K562 (cell line): Measurements from ENCODE around the gene TP53BP2. TPM values are rescaled to one million over a fixed set of nuclear protein-coding genes. Genes with fewer than 3 reads are reported as not detected.

Source experiments
- ATAC-seq: fragments of 200-7000 bp; cut with Tn5 transposase; 3 replicates; pipeline ENCODE4 v1.9.1; 2020; ENCODE audit warnings: moderate library complexity
- BruUV-seq: library from RNA; stranded (reverse); fragments of 400-500 nt; replicated peaks from 2 replicates; lab custom pipeline; 2021; lab: Mats Ljungman, UMichigan
- CTCF ChIA-PET: fragments of 300-600 bp; formaldehyde crosslinking; extraction: SDS; loops from one replicate; lab custom pipeline; 2021; ENCODE audit warnings: low intra/inter-chr PET ratio; lab: Yijun Ruan, JAX
- POLR2A ChIA-PET: fragments of 300-600, 350-650 bp; sonication (Branson Sonifier 250); formaldehyde crosslinking; extraction: SDS; loops from one replicate; lab custom pipeline; 2021; ENCODE audit warnings: antibody characterized with exemption, inconsistent platforms; lab: Yijun Ruan, JAX
- DNase-seq, 4 experiments: peaks; one replicate each; pipeline versions ENCODE4 v3.0.0 to v3.0.0-alpha.2; 2011 to 2018; ENCODE audit warnings: low spot score in 3 of 4, mixed read lengths in 3 of 4; ENCODE audit errors: extremely low read depth in 1 of 4
- FAIRE-seq: peaks from 2 replicates; lab custom pipeline; 2011; peaks lifted over from hg19 to GRCh38; lab: Jason Lieb, UNC
- H2AFZ ChIP-seq: 2 replicates; pipeline ENCODE4 v1.6.0; 2011; ENCODE audit warnings: low read depth, low read length, control low read depth, inconsistent platforms
- H3K27ac ChIP-seq: fragments of 200-600 bp; 3 replicates; pipeline ENCODE4 v1.8.0; 2011; ENCODE audit warnings: low read depth, mild to moderate bottlenecking, control low read depth, inconsistent platforms, low read length, moderate library complexity, mixed read lengths; ENCODE audit errors: extremely low read depth
- H3K27me3 ChIP-seq, 2 experiments: fragments of 300-600 bp in 1 of 2; 2 replicates in 1 of 2; 3 replicates in 1 of 2; pipeline versions ENCODE4 v1.6.0 to v1.8.0; 2011; ENCODE audit warnings: inconsistent platforms in 2 of 2, low read length in 2 of 2, mild to moderate bottlenecking in 1 of 2, mixed read lengths in 1 of 2, moderate library complexity in 1 of 2; ENCODE audit not compliant: control insufficient read depth in 2 of 2, insufficient read depth in 2 of 2
- H3K36me3 ChIP-seq: fragments of 300-600 bp; 3 replicates; pipeline ENCODE4 v1.8.0; 2011; ENCODE audit warnings: mild to moderate bottlenecking, low read length, inconsistent platforms; ENCODE audit not compliant: control insufficient read depth, insufficient read depth
- H3K4me1 ChIP-seq, 2 experiments: fragments of 200-600 bp in 1 of 2; replicated peaks in 1 of 2; 2 replicates in 1 of 2; 3 replicates in 1 of 2; pipeline versions ENCODE4 v1.5.1 to v1.8.0; 2011; ENCODE audit warnings: inconsistent platforms in 2 of 2, low read length in 2 of 2, mild to moderate bottlenecking in 1 of 2, mixed read lengths in 1 of 2, moderate library complexity in 1 of 2; ENCODE audit not compliant: control insufficient read depth in 2 of 2, insufficient read depth in 2 of 2
- H3K4me2 ChIP-seq: 2 replicates; pipeline ENCODE4 v1.6.1; 2011; ENCODE audit warnings: low read length, control low read depth, inconsistent platforms, mixed read lengths; ENCODE audit not compliant: insufficient read depth
- H3K4me3 ChIP-seq: fragments of 200-600 bp; sonication (generic), shearing (Covaris generic); 2 replicates; pipeline ENCODE4 v1.5.1; 2016; ENCODE audit warnings: control low read depth, inconsistent platforms
- H3K79me2 ChIP-seq: fragments of 200-600 bp; 3 replicates; pipeline ENCODE4 v1.8.0; 2011; ENCODE audit warnings: low read length, inconsistent platforms; ENCODE audit not compliant: control insufficient read depth, insufficient read depth
- H3K9ac ChIP-seq, 2 experiments: 2 replicates each; pipeline versions ENCODE4 v1.6.0 to v1.6.1; 2011; ENCODE audit warnings: low read depth in 2 of 2, low read length in 2 of 2, control low read depth in 1 of 2, inconsistent platforms in 1 of 2, mild to moderate bottlenecking in 1 of 2, mixed read lengths in 1 of 2; ENCODE audit not compliant: insufficient read depth in 1 of 2
- H3K9me1 ChIP-seq: one replicate; pipeline ENCODE4 v1.6.0; 2011; ENCODE audit warnings: inconsistent platforms, mild to moderate bottlenecking, low read length, moderate library complexity; ENCODE audit not compliant: control insufficient read depth, insufficient read depth
- H3K9me3 ChIP-seq: replicated peaks from 2 replicates; pipeline ENCODE4 v1.5.1; 2011; ENCODE audit warnings: low read depth, low read length, inconsistent platforms; ENCODE audit not compliant: control insufficient read depth, insufficient read depth
- H4K20me1 ChIP-seq: replicated peaks from 2 replicates; pipeline ENCODE4 v1.6.1; 2011; ENCODE audit warnings: low read length, inconsistent platforms, mixed read lengths; ENCODE audit not compliant: control insufficient read depth, insufficient read depth
- DIDO1 ChIP-seq: fragments of 450-650 bp; IDR thresholded peaks from 2 replicates; pipeline ENCODE4 v1.6.1; 2016; ENCODE audit warnings: low read depth, missing biosample characterization, missing genetic modification characterization
- FOXK2 ChIP-seq, 2 experiments: fragments of 450-650 bp; IDR thresholded peaks in 1 of 2; conservative IDR thresholded peaks in 1 of 2; 2 replicates each; pipeline ENCODE4 v1.6.1; 2016; ENCODE audit warnings: low read depth in 2 of 2, mild to moderate bottlenecking in 1 of 2
- GATA2 ChIP-seq: sonication (generic); formaldehyde crosslinking; IDR thresholded peaks from 2 replicates; pipeline ENCODE4 v1.4.0; 2020; ENCODE audit warnings: mild to moderate bottlenecking, missing genetic modification reagents
- RCOR1 ChIP-seq, 2 experiments: IDR thresholded peaks; 2 replicates each; pipeline ENCODE4 v1.6.1; 2012; ENCODE audit warnings: low read depth in 2 of 2, low read length in 2 of 2, borderline replicate concordance in 1 of 2, improper control_type of control experiment in 1 of 2
- SPI1 ChIP-seq: IDR thresholded peaks from 2 replicates; pipeline ENCODE4 v1.6.1; 2011; ENCODE audit warnings: low read depth, low read length, control low read depth, borderline replicate concordance
- TRIM24 ChIP-seq, 2 experiments: fragments of 450-650 bp; IDR thresholded peaks; 2 replicates each; pipeline ENCODE4 v1.6.1; 2016
- TRIM28 ChIP-seq: fragments of 450-650 bp; IDR thresholded peaks from 2 replicates; pipeline ENCODE4 v1.6.1; 2017
- ZNF316 ChIP-seq: fragments of 450-650 bp; IDR thresholded peaks from 2 replicates; pipeline ENCODE4 v1.6.1; 2016
- ZNF830 ChIP-seq: fragments of 250-450 bp; sonication (Bioruptor Pico); IDR thresholded peaks from 2 replicates; pipeline ENCODE4 v1.5.0; 2021; ENCODE audit warnings: mild to moderate bottlenecking
- WGBS: fragments of 100-300 bp; shearing (Covaris generic); methylation state at CpG from one replicate; pipeline ENCODE4 v1.1.6; 2016; ENCODE audit warnings: low coverage, mixed read lengths; ENCODE audit not compliant: insufficient coverage; ENCODE audit errors: missing lambda C conversion rate; 5-methylcytosine and 5-hydroxymethylcytosine counted together
- in situ Hi-C: fragments of 300-500 bp; cut with MboI; formaldehyde crosslinking; loops from 4 replicates; pipeline ENCODE4 v1.15.0; 2018; ENCODE audit warnings: inconsistent platforms, mixed read lengths
- intact Hi-C: fragments of 100-400 bp; cut with micrococcal nuclease; formaldehyde crosslinking; loops from 2 replicates; pipeline ENCODE4 v1.14.2; 2022
- polyA plus RNA-seq, 8 experiments: library from polyadenylated mRNA; depleted of rRNA in 4 of 8; stranded (reverse) in 5 of 8; unstranded in 3 of 8; fragments of >200 nt; fragmentation: Nextera tagmentation in 2 of 8; fragmentation: Illumina TruSeq in 1 of 8; extraction: Ambion mirVana in 2 of 8; extraction: Trizol in 1 of 8; gene quantifications; 2 replicates each; pipeline versions ENCODE4 v1.2.1 to v1.2.3, GENCODE V29; 2011 to 2014; ENCODE audit warnings: inconsistent platforms in 1 of 8, missing spikeins in 1 of 8
- total RNA-seq, 7 experiments: library from RNA; depleted of rRNA in 6 of 7; stranded (reverse); fragments of >200 nt in 6 of 7; fragmentation: Illumina TruSeq in 2 of 7; extraction: Trizol in 2 of 7; gene quantifications; 2 replicates each; pipeline versions ENCODE4 v1.2.1 to v1.2.3, GENCODE V29; 2011 to 2021; ENCODE audit warnings: low replicate concordance in 1 of 7
- TF ChIP-seq, protein P1 (sequence below): fragments of 250-450 bp; sonication (Bioruptor Pico); IDR thresholded peaks from 2 replicates; pipeline ENCODE4 v1.8.0; 2022; ENCODE audit warnings: inconsistent platforms, mild to moderate bottlenecking, moderate library complexity, borderline replicate concordance
- TF ChIP-seq, protein P2 (sequence below): fragments of 250-450 bp; sonication (Bioruptor Pico); IDR thresholded peaks from 2 replicates; pipeline ENCODE4 v1.5.0; 2021

Gene TP53BP2
- total and polyA plus RNA-seq, 9 of the 15 experiments (the other 6 are each of a cell fraction or from before 2014, with no cell fraction given): 17.0 to 69.6 (median 40.1) TPM

DNA sequence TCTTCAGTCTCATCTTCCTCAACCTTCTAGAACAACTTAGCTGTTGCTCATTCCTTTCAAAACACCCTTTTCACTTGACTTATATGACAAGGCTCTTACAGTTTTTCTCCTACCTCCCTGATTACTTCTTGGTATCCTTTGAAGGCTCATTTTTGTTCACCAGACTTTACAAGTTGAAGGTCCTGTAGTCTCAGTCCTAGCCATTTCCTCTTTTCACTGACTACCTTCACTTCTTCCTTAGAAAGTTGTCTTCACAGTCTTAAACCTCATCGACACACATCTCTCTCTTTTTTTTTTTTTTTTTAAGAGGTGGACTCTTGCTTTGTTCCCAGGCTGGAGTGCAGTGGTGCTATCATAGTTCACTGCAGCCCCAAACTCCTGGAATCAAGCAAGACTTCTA lies 6.6 kb upstream of the TP53BP2 start:
- WGBS: 0% methylated on average over 1 of the region's 1 CpG

DNA sequence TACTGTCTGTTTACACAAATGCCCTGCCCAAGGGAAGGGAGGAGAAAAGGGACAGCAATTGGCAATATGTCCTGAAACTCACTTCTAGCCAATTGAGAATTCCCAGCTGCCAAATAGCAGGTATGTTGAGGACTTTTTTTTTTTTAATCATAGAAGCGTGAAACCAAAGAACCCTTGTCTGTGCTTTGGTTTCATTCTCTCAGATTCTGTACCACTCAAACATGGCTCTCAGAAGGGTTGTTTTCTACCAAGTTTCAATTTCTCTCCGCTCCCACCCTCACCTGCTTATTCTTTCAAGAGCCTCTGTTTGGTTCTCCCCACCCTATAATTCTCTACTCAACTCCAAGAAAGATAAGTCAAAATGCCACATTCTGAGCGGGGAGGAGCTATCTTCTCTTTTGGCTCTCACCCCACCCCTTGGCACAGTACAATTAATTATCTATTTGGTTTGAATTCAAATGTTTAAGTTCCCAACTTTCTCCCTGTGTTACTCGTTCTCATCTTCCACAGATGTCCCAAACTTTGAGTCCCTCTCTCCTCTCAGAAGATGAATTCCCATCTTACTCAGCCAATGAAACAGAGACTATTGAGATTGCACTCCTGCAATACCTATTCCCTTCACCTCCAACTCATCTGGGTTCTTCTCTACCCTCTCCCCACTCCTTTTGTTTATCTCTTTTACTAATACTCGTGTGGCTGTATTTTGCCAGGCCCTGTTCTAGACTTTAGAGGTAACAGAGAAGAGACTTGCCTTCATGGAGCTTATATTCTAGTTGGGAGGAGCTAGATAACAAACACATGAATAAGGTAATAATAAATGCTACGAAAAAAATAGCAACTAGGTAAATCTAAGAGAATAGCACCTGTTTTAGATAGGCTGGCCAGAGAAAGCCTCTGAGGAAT lies 3.9 kb upstream of the TP53BP2 start:
- Histone ChIP-seq H3K4me1 (peaks cover 20 to 23% of the 10 kb centered on the region in 2 experiments), H3K27ac (no peak overlapping the region), H3K9ac (no peak overlapping the region), H3K79me2 (peaks cover 19% of the 10 kb centered on the region), H3K27me3 (no peaks in the 10 kb centered on the region), H2AFZ (no peak overlapping the region), H4K20me1 (no peaks in the 10 kb centered on the region; the same call in 1 of the 2 replicates), H3K4me2 (no peak overlapping the region), H3K36me3 (no peaks in the 10 kb centered on the region), H3K4me3 (no peak overlapping the region), H3K9me1 (no peaks in the 10 kb centered on the region), H3K9me3 (no peaks in the 10 kb centered on the region)
- BruUV-seq: no TSS peak
- WGBS: 68% methylated on average over 6 of the region's 6 CpGs
- FAIRE-seq (no peak), ATAC-seq (no peak), DNase-seq (no peak)
- POLR2A ChIA-PET: interaction anchor here (0.6 to 1.6 kb wide), 4 partner anchors 9 to 106 kb away, joined by 3 to 6 read pairs (median 4); no protein-coding TSS in a partner anchor
- intact Hi-C loops (loop anchor here (5.0 kb wide), 1 partner anchor 483 kb away; the partner anchor contains the start of gene NVL), in situ Hi-C loops (no loop called here)
- CTCF ChIA-PET: no interaction called here
- TF ChIP-seq, protein P1, sequence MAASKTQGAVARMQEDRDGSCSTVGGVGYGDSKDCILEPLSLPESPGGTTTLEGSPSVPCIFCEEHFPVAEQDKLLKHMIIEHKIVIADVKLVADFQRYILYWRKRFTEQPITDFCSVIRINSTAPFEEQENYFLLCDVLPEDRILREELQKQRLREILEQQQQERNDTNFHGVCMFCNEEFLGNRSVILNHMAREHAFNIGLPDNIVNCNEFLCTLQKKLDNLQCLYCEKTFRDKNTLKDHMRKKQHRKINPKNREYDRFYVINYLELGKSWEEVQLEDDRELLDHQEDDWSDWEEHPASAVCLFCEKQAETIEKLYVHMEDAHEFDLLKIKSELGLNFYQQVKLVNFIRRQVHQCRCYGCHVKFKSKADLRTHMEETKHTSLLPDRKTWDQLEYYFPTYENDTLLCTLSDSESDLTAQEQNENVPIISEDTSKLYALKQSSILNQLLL: no peak
- TF ChIP-seq, protein P2, sequence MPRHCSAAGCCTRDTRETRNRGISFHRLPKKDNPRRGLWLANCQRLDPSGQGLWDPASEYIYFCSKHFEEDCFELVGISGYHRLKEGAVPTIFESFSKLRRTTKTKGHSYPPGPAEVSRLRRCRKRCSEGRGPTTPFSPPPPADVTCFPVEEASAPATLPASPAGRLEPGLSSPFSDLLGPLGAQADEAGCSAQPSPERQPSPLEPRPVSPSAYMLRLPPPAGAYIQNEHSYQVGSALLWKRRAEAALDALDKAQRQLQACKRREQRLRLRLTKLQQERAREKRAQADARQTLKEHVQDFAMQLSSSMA (CRISPR knock-in tag): no peak
- TF ChIP-seq TRIM28 (peak; percentile 71; the same call in 1 of the 2 replicates), ZNF316 (peak; percentile 85), DIDO1 (tag) (no peak), GATA2 (CRISPR knock-in tag) (no peak), TRIM24 (IDR thresholded peaks at IDR 0.05) (peak; percentile 41 to 64), FOXK2 (conservative IDR thresholded peaks at IDR 0.05 in 1 of 2, IDR thresholded peaks at IDR 0.05 in 1 of 2; ENCODE audit: low read depth in 2 of 2) (no peak), RCOR1 (IDR thresholded peaks at IDR 0.05; ENCODE audit: borderline replicate concordance in 1 of 2, low read depth in 2 of 2, low read length in 2 of 2) (no peak)

More for the DNA sequence above, 6.6 kb upstream of the TP53BP2 start:
- Histone ChIP-seq H3K79me2 (no peaks in the 10 kb centered on the region), H4K20me1 (no peaks in the 10 kb centered on the region), H3K4me2 (no peak overlapping the region), H3K36me3 (no peaks in the 10 kb centered on the region), H3K4me1 (peaks cover 4 to 11% of the 10 kb centered on the region in 2 experiments; a peak in 3 of 5 replicates), H2AFZ (peak overlapping the region; percentile 42), H3K9ac (no peak overlapping the region), H3K27ac (no peak overlapping the region), H3K27me3 (no peaks in the 10 kb centered on the region), H3K9me1 (no peaks in the 10 kb centered on the region), H3K9me3 (no peaks in the 10 kb centered on the region), H3K4me3 (no peak overlapping the region)
- ATAC-seq (no peak), DNase-seq (no peak), FAIRE-seq (no peak)
- in situ Hi-C loops (no loop called here), intact Hi-C loops (no loop called here)
- CTCF ChIA-PET: no interaction called here
- TF ChIP-seq ZNF830 (CRISPR knock-in tag) (no peak), SPI1 (peak; percentile 73; the same call in 1 of the 2 replicates)
- BruUV-seq: no TSS peak
- POLR2A ChIA-PET: interaction anchor here (1.2 kb wide), 1 partner anchor 10 kb away, joined by 6 read pairs; no protein-coding TSS in a partner anchor
